HG03066 (cell line): Measurements from ENCODE around the gene IFNK.

ENCODE experiments used
- ATAC-seq: cut with Tn5 transposase; IDR thresholded peaks from one replicate; pipeline ENCODE4 v1.9.1; 2021; ENCODE audit warnings: low read depth; ENCODE audit not compliant: unreplicated experiment

The IFNK gene

GRCh38 chr9:27537027-27537435 is 12.9 kb downstream of the IFNK start:
- ATAC-seq, result no peak

DNA sequence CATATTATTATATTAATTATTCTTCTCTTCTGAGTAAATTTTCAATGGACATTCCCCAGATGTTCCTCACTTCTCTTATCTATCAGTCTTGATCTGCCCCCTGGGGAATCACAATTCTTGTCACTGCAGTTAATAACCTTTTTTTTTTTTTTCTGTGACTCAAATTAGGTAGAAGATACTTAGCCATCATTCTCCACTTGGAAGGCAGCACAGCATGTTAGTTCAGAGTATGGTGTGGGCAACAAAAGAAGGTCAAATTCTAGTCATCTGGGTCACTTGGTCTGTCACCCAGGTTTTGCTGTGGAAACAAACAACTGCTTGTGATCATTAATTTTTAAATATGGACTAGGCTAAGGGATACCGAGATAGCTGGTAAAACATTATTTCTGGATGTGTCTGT is 13.7 kb downstream of the IFNK start:
- no peak for ATAC-seq

DNA sequence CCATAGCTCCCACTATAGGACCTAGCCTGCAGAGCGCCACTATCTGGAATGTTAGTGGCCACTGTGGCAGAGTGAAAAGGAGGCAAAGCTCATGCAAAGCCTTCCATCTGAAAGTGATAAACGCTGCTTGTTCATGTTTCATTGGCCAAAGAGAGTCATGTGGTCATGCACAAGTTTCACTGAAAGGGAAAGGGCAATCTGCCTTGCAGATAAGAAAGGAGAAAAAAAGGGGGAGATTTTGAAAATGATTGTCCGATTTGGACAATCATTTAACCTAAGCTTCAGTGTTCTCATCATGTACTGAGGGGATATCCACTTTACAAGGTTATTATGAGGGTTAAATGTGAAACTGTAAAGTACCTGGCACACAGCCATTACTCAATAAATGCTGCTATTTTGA is 14.6 kb downstream of the IFNK start:
- peak; percentile 33 for ATAC-seq

GRCh38 chr9:27539479-27540441 is 15.7 kb downstream of the IFNK start:
- ATAC-seq, result no peak

- ATAC-seq, result no peak
Observed at GRCh38 chr9:27540502-27540901, 16.4 kb downstream of the IFNK start.

DNA sequence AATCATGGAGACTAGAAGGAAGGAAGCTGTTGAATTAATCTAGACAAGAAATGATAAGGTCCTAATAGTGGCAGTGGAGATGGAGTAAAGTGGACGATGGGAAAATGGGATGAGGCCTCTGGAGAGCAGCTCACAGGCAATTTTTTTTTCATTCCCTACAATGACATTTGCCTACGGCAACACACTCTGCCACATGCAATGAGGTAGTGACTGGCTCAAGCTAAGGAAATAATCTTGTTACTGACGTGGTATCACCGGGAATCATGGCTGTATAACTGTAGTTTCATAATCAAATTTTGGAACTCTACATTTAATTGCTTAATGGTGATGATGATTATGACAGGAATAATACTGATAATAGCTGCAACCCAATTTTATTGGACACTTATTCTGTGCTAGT is 17.6 kb downstream of the IFNK start:
- ATAC-seq, result no peak

GRCh38 chr9:27542508-27542907 is 18.4 kb downstream of the IFNK start:
- no peak for ATAC-seq

- no peak for ATAC-seq
Observed at GRCh38 chr9:27545471-27545870, 21.4 kb downstream of the IFNK start.

GRCh38 chr9:27548055-27548741 is 24.1 kb downstream of the IFNK start:
- no peak for ATAC-seq

- ATAC-seq, result no peak
Observed at GRCh38 chr9:27549196-27549755, 25.2 kb downstream of the IFNK start.

DNA sequence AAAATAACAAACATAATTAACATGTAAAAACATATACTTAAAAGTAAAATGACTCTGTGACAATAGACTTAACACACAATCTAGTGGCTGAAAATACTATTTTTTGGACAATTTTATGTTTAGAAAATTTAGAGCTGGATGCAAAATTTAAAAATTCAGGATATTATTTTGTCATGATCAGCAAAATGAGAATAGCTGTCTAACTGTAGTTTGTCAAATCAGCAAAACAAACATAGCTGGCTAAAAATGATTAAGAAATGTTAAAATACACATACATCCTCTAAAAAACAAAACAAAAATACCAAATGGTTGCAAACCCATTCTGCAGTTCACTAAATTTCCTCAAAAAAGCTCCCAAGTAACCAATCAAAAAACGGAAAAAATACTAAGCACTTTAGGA is 30.6 kb downstream of the IFNK start:
- ATAC-seq, result no peak

DNA sequence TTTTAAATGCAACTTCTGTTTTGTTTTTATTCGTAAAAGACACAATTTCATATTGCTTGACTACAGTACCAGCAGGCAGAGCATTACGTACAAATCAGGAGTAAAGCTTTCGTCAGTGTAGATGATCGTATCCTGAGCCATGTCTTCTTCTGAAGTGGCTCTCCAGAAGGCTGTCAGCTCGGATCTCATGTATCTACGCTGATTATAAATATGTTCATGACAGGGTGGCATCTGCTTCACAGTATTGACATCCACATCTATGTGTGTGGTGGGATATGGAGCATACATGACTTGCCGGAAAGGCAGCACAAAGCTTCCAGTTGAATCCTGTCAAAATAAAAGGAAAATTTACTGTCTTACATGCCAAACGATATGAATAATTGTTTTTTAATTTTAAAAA is 32.4 kb downstream of the IFNK start:
- ATAC-seq, result no peak

DNA sequence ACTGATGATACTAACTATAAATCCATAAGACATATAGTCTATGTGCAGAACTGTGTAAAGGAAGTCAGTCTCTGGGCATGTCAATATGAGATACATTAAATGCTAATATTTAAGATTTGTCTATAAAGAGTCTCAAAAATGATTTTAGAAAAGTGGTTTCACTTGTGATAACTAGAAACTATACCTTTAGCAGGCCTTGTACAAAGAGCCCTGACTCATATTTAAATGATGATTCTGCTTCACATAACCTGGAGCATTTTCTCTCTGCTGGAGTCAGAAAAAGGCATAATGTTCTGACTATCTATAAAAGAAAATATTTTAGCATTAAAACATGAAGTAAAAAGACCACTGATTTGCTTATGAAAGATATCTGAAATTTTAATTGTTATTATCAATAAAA is 34.2 kb downstream of the IFNK start:
- ATAC-seq, result no peak

DNA sequence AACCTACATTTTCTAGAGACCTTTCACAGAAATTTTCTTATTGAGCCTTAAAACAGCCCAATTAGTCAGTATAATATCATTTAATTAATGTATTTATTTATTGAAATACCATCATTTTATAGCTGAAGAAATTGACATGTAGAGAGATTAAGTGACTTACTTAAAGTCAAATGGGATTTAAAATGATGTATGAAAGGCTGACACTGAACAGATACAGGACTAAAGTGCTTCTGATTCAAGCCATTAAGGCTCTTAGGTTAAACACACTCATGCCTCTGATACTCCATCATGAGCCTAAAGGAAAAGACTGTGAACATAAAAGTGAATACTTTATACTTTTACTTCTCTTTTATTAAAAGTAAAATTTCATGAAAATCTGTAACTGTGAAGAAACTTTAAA is 36.4 kb downstream of the IFNK start:
- ATAC-seq, result no peak

- no peak for ATAC-seq
Observed at GRCh38 chr9:27561685-27562084, 37.6 kb downstream of the IFNK start.

DNA sequence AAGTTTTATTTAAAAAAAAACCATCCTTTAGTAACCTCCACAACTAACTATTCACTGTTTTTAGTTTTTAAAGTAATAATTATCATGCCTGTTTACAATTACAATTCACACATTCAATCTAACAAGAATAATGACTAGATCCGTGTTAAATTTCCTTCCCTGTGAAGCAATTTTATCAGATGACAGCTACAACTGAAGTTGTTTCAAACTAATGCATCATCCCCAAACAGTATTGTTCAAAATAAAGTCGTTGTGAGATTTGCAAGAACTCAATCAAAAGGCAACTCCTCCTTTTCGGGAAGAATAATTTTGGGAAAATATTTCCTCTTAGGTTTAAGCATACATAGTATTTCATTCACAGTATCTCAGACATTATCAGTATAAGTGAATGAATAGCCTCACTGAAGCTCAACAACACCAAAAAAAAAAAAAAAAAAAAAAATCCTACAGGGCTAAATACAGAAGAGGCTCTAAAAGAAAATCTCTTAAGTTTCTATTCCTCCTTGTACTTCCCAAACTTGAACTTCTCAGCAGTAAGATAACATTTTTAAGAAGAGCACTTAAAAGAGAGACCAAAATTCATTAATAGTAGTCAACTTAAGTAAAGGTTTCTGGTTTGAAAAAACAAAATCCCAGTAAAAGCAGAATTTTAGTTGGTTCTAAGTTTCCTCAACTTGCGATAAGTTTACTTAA is 39.8 kb downstream of the IFNK start:
- ATAC-seq, result no peak

DNA sequence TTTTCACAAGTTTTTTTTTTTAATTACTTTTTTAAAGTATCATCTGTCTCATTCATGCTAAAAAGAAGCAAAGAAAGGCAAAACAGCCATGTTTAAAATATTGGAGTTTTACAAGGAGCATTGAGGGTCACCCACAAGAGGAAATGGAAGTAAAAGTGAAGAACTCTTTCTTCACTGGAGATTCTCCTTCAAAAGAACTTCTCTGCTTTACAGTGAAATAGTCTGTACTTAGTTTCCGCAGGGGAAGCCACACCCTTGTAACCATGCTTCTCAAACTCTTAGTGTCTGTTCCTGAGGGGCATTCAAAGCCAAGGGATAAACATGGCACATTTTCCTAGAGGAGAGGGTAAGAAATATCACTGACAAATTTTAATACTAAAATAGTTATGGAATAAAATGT is 40.6 kb downstream of the IFNK start:
- ATAC-seq, result no peak

DNA sequence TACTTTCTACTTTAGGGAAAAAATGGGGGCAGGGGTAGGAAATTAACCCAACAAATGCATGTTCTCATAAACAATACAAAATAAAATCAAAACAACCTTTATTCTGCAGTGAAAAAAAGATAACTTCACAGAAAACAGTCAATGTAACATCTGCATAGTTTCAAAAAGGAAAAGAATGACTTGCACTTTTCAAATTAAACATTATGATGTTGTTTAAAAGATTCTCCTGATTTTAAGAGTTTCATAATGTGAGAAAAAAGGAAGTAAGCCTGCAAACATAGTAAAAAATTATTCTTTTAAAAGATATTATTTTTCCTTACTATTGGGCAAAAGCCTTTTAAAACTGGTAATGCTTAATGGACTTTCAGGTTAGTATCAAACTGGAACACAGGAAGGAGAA is 41.6 kb downstream of the IFNK start:
- ATAC-seq, result no peak

DNA sequence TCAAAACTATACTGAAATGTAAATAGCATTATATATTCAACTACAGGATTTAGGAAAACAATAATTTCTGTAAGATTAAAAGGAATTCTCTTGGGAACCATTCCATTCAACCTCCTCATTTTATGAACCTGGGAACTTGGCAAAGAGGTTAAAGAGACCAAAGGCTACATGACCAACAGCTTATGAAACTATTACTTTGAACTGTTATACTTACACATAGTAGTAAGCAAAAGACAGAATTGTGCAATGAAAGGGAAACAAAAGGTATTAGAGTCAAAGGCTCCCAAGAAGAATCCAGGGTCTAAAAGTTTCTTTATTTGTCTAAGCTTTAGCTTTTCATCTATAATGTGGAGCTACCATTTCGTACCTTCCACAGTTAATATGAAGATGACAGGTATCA is 42.0 kb downstream of the IFNK start:
- no peak for ATAC-seq

- ATAC-seq, result no peak
Observed at GRCh38 chr9:27569406-27569805, 45.3 kb downstream of the IFNK start.

GRCh38 chr9:27571011-27571410 is 46.9 kb downstream of the IFNK start:
- no peak for ATAC-seq
